ENCODE results near the gene ANXA7. TPM values are rescaled to one million over a fixed set of nuclear protein-coding genes. Genes with fewer than 3 reads are reported as not detected.

Gene ANXA7
- 98.1 and 107 TPM in 2 replicates for total RNA-seq

DNA sequence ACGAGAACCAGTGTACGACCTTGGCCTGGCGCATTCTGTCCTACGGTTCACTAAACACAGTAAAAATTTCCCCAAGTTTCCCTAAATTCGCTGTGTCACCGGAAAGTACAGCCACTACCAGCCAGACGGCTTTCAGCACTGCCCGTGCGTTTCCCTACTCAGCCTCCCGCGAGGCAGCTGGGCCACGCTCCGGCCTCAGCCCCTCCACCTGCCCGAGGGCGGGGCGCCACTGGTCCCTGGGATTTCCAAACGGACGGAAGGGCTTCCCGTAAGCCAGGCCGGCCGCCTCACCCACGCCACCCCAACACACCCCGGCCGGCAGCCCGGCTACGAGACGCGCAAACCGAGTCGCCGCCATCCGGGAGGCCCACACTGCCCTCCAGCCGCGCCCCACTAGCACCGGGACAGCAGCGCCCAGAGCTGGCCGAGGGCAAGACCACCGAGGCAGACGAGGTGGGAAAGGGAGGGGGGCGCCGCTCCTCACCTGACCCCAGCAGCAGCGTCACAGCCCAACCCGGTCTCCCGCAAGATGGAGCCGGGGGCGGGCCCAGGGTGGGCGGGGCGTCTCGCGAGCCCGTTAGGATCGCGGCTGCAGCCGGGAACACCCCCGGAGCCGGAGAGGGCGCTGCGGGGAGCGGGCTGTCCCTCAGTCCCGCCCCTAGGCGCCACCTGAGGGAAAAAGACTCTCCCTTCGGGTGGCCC lies at the start of gene ANXA7:
Gene ANXA7 (minus strand): TSS at position 531 of the 702 bp plus-strand sequence. CDS start 13,202 bp downstream, outside the sequence.

DNA sequence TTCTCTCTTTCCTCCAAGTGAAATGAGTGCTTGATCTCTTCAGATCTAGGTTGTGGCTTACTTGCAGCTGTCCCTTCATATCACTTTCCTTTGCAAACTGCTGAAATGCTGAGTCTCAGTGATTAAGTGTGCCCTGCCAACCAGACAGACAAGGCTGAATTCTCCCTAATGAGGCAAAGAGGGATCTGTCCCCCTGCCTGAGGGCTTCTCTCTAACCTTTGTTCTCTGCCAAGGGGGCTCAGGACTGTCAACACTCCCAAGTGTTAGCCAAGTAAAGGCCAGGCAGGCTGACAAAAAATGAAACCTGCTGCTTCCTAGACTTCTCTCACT lies 19.6 kb upstream of the ANXA7 start, which contains the start of gene MSS51:
Gene MSS51 (minus strand): TSS at position 24 of the 330 bp plus-strand sequence. CDS start 5,277 bp downstream, outside the sequence.

DNA sequence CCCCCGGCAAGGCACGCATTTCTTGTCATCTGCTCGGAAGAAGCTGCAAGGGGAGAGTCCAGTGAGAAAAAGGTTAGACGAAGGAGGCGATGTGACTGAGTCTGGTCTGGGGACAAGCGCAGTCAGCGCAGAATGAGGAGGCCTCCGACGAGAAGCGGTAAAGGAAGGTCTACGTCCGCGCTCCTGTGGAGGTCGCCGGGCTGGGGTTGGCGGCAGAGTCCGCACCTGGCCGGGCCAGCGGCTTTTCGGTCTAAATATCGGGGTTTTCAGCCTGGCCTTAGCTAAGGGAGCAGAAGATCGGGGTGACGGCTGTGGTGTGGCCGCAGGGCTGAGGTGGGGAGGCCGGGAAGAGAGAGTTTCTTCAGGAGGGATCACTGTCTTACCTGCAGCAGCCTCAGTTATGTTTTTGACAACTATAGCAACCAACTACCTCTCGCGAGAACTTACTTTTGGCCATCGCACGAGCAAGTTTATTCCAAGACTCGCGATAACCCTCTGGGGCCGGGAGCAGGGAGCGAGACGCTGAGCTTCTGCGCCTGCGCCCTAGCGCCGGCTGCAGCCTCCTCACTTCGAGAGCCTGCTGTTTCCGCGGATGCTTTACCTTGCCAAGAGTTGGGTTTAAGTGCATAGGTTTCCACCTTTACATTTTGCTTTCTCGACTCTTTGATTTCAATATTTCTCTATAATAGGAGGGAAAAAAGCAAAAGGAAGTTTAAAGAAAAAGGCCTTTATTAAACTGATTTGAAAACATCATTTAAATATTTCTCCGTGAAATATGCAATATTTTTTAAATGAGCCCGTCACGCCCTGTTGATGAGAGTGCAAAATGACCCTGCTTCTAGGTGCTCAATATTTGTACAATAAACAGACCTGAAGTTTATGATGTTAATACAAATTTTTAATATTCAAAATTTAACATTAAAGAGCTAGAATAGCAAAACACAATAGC lies 55.3 kb downstream of the ANXA7 start, which contains the start of gene CFAP70:
Gene CFAP70 (minus strand): TSS at position 534 of the 949 bp plus-strand sequence. CDS start 4,068 bp downstream, outside the sequence.

Other genes starting within 250 kb of the ANXA7 start
- gene ECD, start 246.1 kb downstream of the ANXA7 start, total RNA-seq = 24.7 and 26.5 TPM in 2 replicates
- gene FAM149B1, start 245.9 kb downstream of the ANXA7 start, total RNA-seq = 9.4 and 11.6 TPM in 2 replicates
- gene DNAJC9, start 166.8 kb downstream of the ANXA7 start, total RNA-seq = 52.0 and 64.2 TPM in 2 replicates
- gene MRPS16, start 161.4 kb downstream of the ANXA7 start, total RNA-seq = 69.1 and 74.1 TPM in 2 replicates
- under 0.01 and 0.34 TPM in 2 replicates for gene CFAP70, start 55.2 kb downstream of the ANXA7 start, total RNA-seq
- gene MSS51, start 19.5 kb upstream of the ANXA7 start, total RNA-seq = 0.15 and 0.50 TPM in 2 replicates
- gene PPP3CB, start 82.0 kb upstream of the ANXA7 start, total RNA-seq = 14.9 and 16.5 TPM in 2 replicates
- gene USP54, start 177.3 kb upstream of the ANXA7 start, total RNA-seq = 3.7 and 4.4 TPM in 2 replicates
- 0.15 TPM in 1 of 2 replicates, not detected in the other for gene MYOZ1, start 227.4 kb upstream of the ANXA7 start, total RNA-seq
- gene SYNPO2L, start 242.0 kb upstream of the ANXA7 start, total RNA-seq = under 0.01 TPM in 1 of 2 replicates, not detected in the other